IMR-90 (cell line): ENCODE data around the gene CEP135. TPM values are rescaled to one million over a fixed set of nuclear protein-coding genes. Genes with fewer than 3 reads are reported as not detected.

ENCODE experiments used
- ATAC-seq: fragments of 200-7000 bp; cut with Tn5 transposase; 2 replicates; pipeline ENCODE4 v1.9.1; 2020; ENCODE audit warnings: low read depth, mild to moderate bottlenecking, moderate library complexity
- BruUV-seq: library from RNA; stranded (reverse); fragments of 400-500 nt; replicated peaks from 2 replicates; lab custom pipeline; 2021; lab: Mats Ljungman, UMichigan
- CTCF ChIA-PET: fragments of 300-600 bp; formaldehyde crosslinking; extraction: SDS; loops from one replicate; lab custom pipeline; 2021; ENCODE audit warnings: antibody characterized with exemption; lab: Yijun Ruan, JAX
- POLR2A ChIA-PET: fragments of 300-600 bp; sonication (Branson Sonifier 250); formaldehyde crosslinking; loops from one replicate; lab custom pipeline; 2022; ENCODE audit warnings: antibody characterized with exemption; ENCODE audit not compliant: unreplicated experiment; lab: Charles Lee
- DNase-seq: peaks from one replicate; pipeline ENCODE4 v3.0.0; 2013
- H2AFZ ChIP-seq: replicated peaks from 2 replicates; pipeline ENCODE3; 2013; ENCODE audit warnings: low read length, mild to moderate bottlenecking; ENCODE audit not compliant: poor library complexity
- H2AK5ac ChIP-seq: 2 replicates; pipeline ENCODE4 v1.6.1; 2013; ENCODE audit warnings: low read depth, low read length, inconsistent platforms
- H2AK9ac ChIP-seq: replicated peaks from 2 replicates; pipeline ENCODE3; 2013; ENCODE audit warnings: mild to moderate bottlenecking, low read depth, low read length, moderate library complexity; ENCODE audit not compliant: poor library complexity
- H2BK120ac ChIP-seq: 2 replicates; pipeline ENCODE4 v1.6.1; 2013; ENCODE audit warnings: low read depth, low read length, inconsistent platforms
- H2BK15ac ChIP-seq: 3 replicates; pipeline ENCODE4 v1.6.1; 2013; ENCODE audit warnings: low read depth, low read length, inconsistent platforms
- H2BK20ac ChIP-seq: 2 replicates; pipeline ENCODE4 v1.6.1; 2013; ENCODE audit warnings: low read depth, mild to moderate bottlenecking, inconsistent platforms, low read length, moderate library complexity
- H2BK5ac ChIP-seq: 2 replicates; pipeline ENCODE4 v1.6.1; 2013; ENCODE audit warnings: mild to moderate bottlenecking, low read depth, low read length, inconsistent platforms; ENCODE audit not compliant: poor library complexity, severe bottlenecking
- H3K14ac ChIP-seq: replicated peaks from 2 replicates; pipeline ENCODE4 v1.6.1; 2013; ENCODE audit warnings: low read depth, low read length, inconsistent platforms
- H3K18ac ChIP-seq: 2 replicates; pipeline ENCODE4 v1.6.1; 2013; ENCODE audit warnings: low read depth, low read length, control low read depth
- H3K23ac ChIP-seq: 2 replicates; pipeline ENCODE4 v1.6.1; 2013; ENCODE audit warnings: low read depth, low read length, inconsistent platforms
- H3K27ac ChIP-seq: 2 replicates; pipeline ENCODE4 v1.5.1; 2013; ENCODE audit warnings: mild to moderate bottlenecking, control low read depth, low read length; ENCODE audit not compliant: insufficient read depth
- H3K27me3 ChIP-seq: 2 replicates; pipeline ENCODE4 v1.6.1; 2013; ENCODE audit warnings: low read length; ENCODE audit not compliant: control insufficient read depth, insufficient read depth
- H3K36me3 ChIP-seq: 2 replicates; pipeline ENCODE4 v1.6.1; 2013; ENCODE audit warnings: low read length, mixed read lengths; ENCODE audit not compliant: control insufficient read depth, insufficient read depth
- H3K4ac ChIP-seq: 2 replicates; pipeline ENCODE4 v1.6.1; 2013; ENCODE audit warnings: low read depth, low read length, inconsistent platforms
- H3K4me1 ChIP-seq: 2 replicates; pipeline ENCODE4 v1.6.1; 2013; ENCODE audit warnings: low read length, mixed read lengths; ENCODE audit not compliant: control insufficient read depth, insufficient read depth
- H3K4me2 ChIP-seq: 2 replicates; pipeline ENCODE4 v1.6.1; 2013; ENCODE audit warnings: low read depth, mild to moderate bottlenecking, control low read depth, low read length, moderate library complexity
- H3K4me3 ChIP-seq: 2 replicates; pipeline ENCODE4 v1.5.1; 2013; ENCODE audit warnings: low read depth, mild to moderate bottlenecking, control low read depth, low read length, moderate library complexity; ENCODE audit not compliant: insufficient read depth
- H3K56ac ChIP-seq: 2 replicates; pipeline ENCODE4 v1.6.1; 2013; ENCODE audit warnings: low read length, inconsistent platforms; ENCODE audit not compliant: insufficient read depth; ENCODE audit errors: extremely low read depth
- H3K79me1 ChIP-seq, 2 experiments: 2 replicates each; pipeline ENCODE4 v1.6.1; 2013; ENCODE audit warnings: low read length in 2 of 2, inconsistent platforms in 1 of 2, low read depth in 1 of 2
- H3K9ac ChIP-seq: 2 replicates; pipeline ENCODE4 v1.6.1; 2013; ENCODE audit warnings: low read depth, low read length, control low read depth
- H3K9me1 ChIP-seq: 2 replicates; pipeline ENCODE4 v1.6.1; 2013; ENCODE audit warnings: low read length, inconsistent platforms; ENCODE audit not compliant: insufficient read depth
- H3K9me3 ChIP-seq: 2 replicates; pipeline ENCODE4 v1.6.1; 2013; ENCODE audit warnings: low read length; ENCODE audit not compliant: control insufficient read depth, insufficient read depth
- H4K20me1 ChIP-seq: 2 replicates; pipeline ENCODE4 v1.6.1; 2013; ENCODE audit warnings: low read length, inconsistent platforms; ENCODE audit not compliant: insufficient read depth
- H4K5ac ChIP-seq: 2 replicates; pipeline ENCODE4 v1.6.1; 2013; ENCODE audit warnings: mild to moderate bottlenecking, low read depth, low read length, control low read depth
- H4K8ac ChIP-seq, 2 experiments: 2 replicates each; pipeline ENCODE4 v1.6.1; 2013; ENCODE audit warnings: low read depth in 2 of 2, low read length in 2 of 2, control low read depth in 1 of 2, inconsistent platforms in 1 of 2
- H4K91ac ChIP-seq: 2 replicates; pipeline ENCODE4 v1.6.1; 2013; ENCODE audit warnings: low read depth, low read length, inconsistent platforms; ENCODE audit not compliant: insufficient read depth
- BHLHE40 ChIP-seq: fragments of 150-350 bp; IDR thresholded peaks from 2 replicates; pipeline ENCODE4 v1.6.1; 2016; ENCODE audit warnings: mild to moderate bottlenecking, low read depth, low read length
- CHD1 ChIP-seq: IDR thresholded peaks from 2 replicates; pipeline ENCODE4 v1.6.1; 2012; ENCODE audit warnings: low read depth, low read length, improper control_type of control experiment
- RCOR1 ChIP-seq: IDR thresholded peaks from 2 replicates; pipeline ENCODE4 v1.6.1; 2012; ENCODE audit warnings: mild to moderate bottlenecking, low read length, improper control_type of control experiment; ENCODE audit not compliant: insufficient replicate concordance
- RFX5 ChIP-seq: IDR thresholded peaks from 2 replicates; pipeline ENCODE4 v1.8.0; 2012; ENCODE audit warnings: low read depth, mild to moderate bottlenecking, low read length, moderate library complexity
- SMC3 ChIP-seq: fragments of 150-350 bp; IDR thresholded peaks from 2 replicates; pipeline ENCODE4 v1.6.1; 2016; ENCODE audit warnings: low read depth, mild to moderate bottlenecking, antibody characterized with exemption, low read length, moderate library complexity
- WGBS, 2 experiments: methylation state at CpG; one replicate each; pipeline versions ENCODE4 v1.1.5 to v1.1.7; 2013; ENCODE audit warnings: missing lambda C conversion rate in 2 of 2; ENCODE audit not compliant: insufficient read length in 1 of 2; ENCODE audit errors: extremely low coverage in 2 of 2; 5-methylcytosine and 5-hydroxymethylcytosine counted together
- dilution Hi-C: fragments of 300-500 bp; cut with HindIII; formaldehyde crosslinking; loops from one replicate; pipeline ENCODE4 v1.14.3; 2018; ENCODE audit warnings: low sequenced_read_pairs; ENCODE audit not compliant: unreplicated experiment
- in situ Hi-C: fragments of 300-500 bp; cut with MboI; formaldehyde crosslinking; loops from 3 replicates; pipeline ENCODE4 v1.14.3; 2019; ENCODE audit warnings: low sequenced_read_pairs, inconsistent platforms, mixed read lengths
- intact Hi-C: fragments of 100-400 bp; cut with micrococcal nuclease; formaldehyde crosslinking; loops from 2 replicates; pipeline ENCODE4 v1.10.0; 2022
- polyA plus RNA-seq, 3 experiments: library from polyadenylated mRNA; depleted of rRNA; stranded (reverse); fragments of >200 nt; gene quantifications; 2 replicates each; pipeline ENCODE4 v1.2.3, GENCODE V29; 2012; ENCODE audit warnings: low replicate concordance in 1 of 3
- total RNA-seq: library from RNA; depleted of rRNA; stranded (reverse); fragments of >200 nt; gene quantifications from 2 replicates; pipeline ENCODE4 v1.2.3, GENCODE V29; 2012

CEP135 gene
- total and polyA plus RNA-seq, 2 of the 4 experiments (the other 2 are of a cell fraction), result 2.7 to 3.2 TPM

GRCh38 chr4:56040842-56041241 is 92.1 kb downstream of the CEP135 start:
- H3K4me3 ChIP-seq, result no peak overlapping the region
- no peak overlapping the region for H4K5ac ChIP-seq
- no peak overlapping the region for H2AK9ac ChIP-seq
- H4K20me1 ChIP-seq, result no peaks in the 10 kb centered on the region
- H3K14ac ChIP-seq, result no peak overlapping the region
- H2AK5ac ChIP-seq, result no peak overlapping the region
- no peaks in the 10 kb centered on the region for H3K79me1 ChIP-seq
- BruUV-seq, result no TSS peak
- no peak overlapping the region for H3K4ac ChIP-seq
- H2BK15ac ChIP-seq, result no peak overlapping the region
- H2AFZ ChIP-seq, result no peak overlapping the region
- H2BK120ac ChIP-seq, result no peak overlapping the region
- ATAC-seq, result no peak
- dilution Hi-C loops, result no loop called here
- TF ChIP-seq RCOR1 (no peak), CHD1 (no peak), BHLHE40 (no peak), RFX5 (no peak), SMC3 (no peak)
- no peak overlapping the region for H3K27ac ChIP-seq
- no peaks in the 10 kb centered on the region for H3K9me3 ChIP-seq
- 28% methylated on average over 2 of the region's 2 CpGs; no CpG with 5 or more reads in 1 of the 2 experiments for whole genome bisulfite sequencing, 2 experiments
- H3K27me3 ChIP-seq, result peaks cover 6% of the 10 kb centered on the region
- in situ Hi-C loops, result no loop called here
- no peak overlapping the region for H3K23ac ChIP-seq
- no peak for DNase-seq
- CTCF ChIA-PET, result no interaction called here
- no peak overlapping the region for H3K18ac ChIP-seq
- no peaks in the 10 kb centered on the region for H3K36me3 ChIP-seq
- H3K56ac ChIP-seq, result no peak overlapping the region
- no peak overlapping the region for H2BK5ac ChIP-seq
- H3K4me2 ChIP-seq, result no peak overlapping the region
- H4K8ac ChIP-seq, result no peak overlapping the region
- H3K4me1 ChIP-seq, result no peaks in the 10 kb centered on the region
- no peak overlapping the region for H4K91ac ChIP-seq
- POLR2A ChIA-PET, result no interaction called here
- no peak overlapping the region for H3K9ac ChIP-seq
- intact Hi-C loops, result no loop called here
- H3K9me1 ChIP-seq, result no peaks in the 10 kb centered on the region
- no peak overlapping the region for H2BK20ac ChIP-seq
